HFFc6 (cell line): ENCODE measurements around the gene ZEB2. TPM values are rescaled to one million over a fixed set of nuclear protein-coding genes. Genes with fewer than 3 reads are reported as not detected.

Experiments
- DNase-seq: peaks from one replicate; pipeline ENCODE4 v3.0.0-alpha.2; 2018
- H3K27ac Mint-ChIP-seq: 2 replicates; pipeline ENCODE4 v1.8.0; 2020; ENCODE audit warnings: mild to moderate bottlenecking, mixed read lengths
- H3K27me3 Mint-ChIP-seq: 2 replicates; pipeline ENCODE4 v1.8.0; 2021; ENCODE audit warnings: mild to moderate bottlenecking, moderate library complexity, mixed read lengths; ENCODE audit not compliant: insufficient read depth
- H3K36me3 Mint-ChIP-seq: 2 replicates; pipeline ENCODE4 v1.8.0; 2021; ENCODE audit warnings: low read depth, mixed read lengths
- H3K4me1 Mint-ChIP-seq: 2 replicates; pipeline ENCODE4 v1.8.0; 2020; ENCODE audit warnings: low read depth, mixed read lengths
- H3K4me3 Mint-ChIP-seq: 2 replicates; pipeline ENCODE4 v1.8.0; 2020; ENCODE audit warnings: mild to moderate bottlenecking, moderate library complexity, mixed read lengths
- H3K9me3 Mint-ChIP-seq: 2 replicates; pipeline ENCODE4 v1.8.0; 2020; ENCODE audit warnings: mild to moderate bottlenecking, mixed read lengths
- CTCF ChIP-seq: fragments of 200-600 bp; sonication (generic); IDR thresholded peaks from 2 replicates; pipeline ENCODE4 v1.5.0; 2021; ENCODE audit warnings: antibody characterized with exemption, mild to moderate bottlenecking
- total RNA-seq, 6 experiments: library from RNA; stranded (reverse); fragmentation: NEBNext Ultra II Directional; extraction: Animal tissue kit (Norgen Biotek cat#: 25700); gene quantifications; 2 replicates in 1 of 6; 3 replicates in 5 of 6; pipeline ENCODE4 v1.2.3, GENCODE V29; 2021

Gene ZEB2
- total RNA-seq, 6 experiments from 2014 or later: 57.0 to 76.3 (median 62.8) TPM

GRCh38 chr2:144357623-144358373 is 162.1 kb downstream of the ZEB2 start:
- Mint-ChIP-seq H3K27me3 (no peaks in the 10 kb centered on the region), H3K36me3 (no peaks in the 10 kb centered on the region), H3K4me3 (peak overlapping the region; percentile 73), H3K9me3 (no peaks in the 10 kb centered on the region), H3K4me1 (peaks cover 57% of the 10 kb centered on the region), H3K27ac (peak overlapping the region; percentile 98)
- peak; percentile 98 for DNase-seq
- TF ChIP-seq CTCF: no peak

GRCh38 chr2:144356402-144356801 is 163.5 kb downstream of the ZEB2 start:
- no peak overlapping the region for H3K4me3 Mint-ChIP-seq
- H3K9me3 Mint-ChIP-seq: no peaks in the 10 kb centered on the region
- DNase-seq: no peak
- no peaks in the 10 kb centered on the region for H3K27me3 Mint-ChIP-seq
- H3K36me3 Mint-ChIP-seq: no peaks in the 10 kb centered on the region
- peaks cover 52% of the 10 kb centered on the region for H3K4me1 Mint-ChIP-seq
- peak overlapping the region; percentile 98 for H3K27ac Mint-ChIP-seq
- TF ChIP-seq CTCF: no peak

GRCh38 chr2:144354953-144355352 is 165.0 kb downstream of the ZEB2 start:
- H3K36me3 Mint-ChIP-seq: no peaks in the 10 kb centered on the region
- H3K4me3 Mint-ChIP-seq: no peak overlapping the region
- no peak for TF ChIP-seq CTCF
- DNase-seq: no peak
- no peak overlapping the region for H3K27ac Mint-ChIP-seq
- no peaks in the 10 kb centered on the region for H3K9me3 Mint-ChIP-seq
- H3K27me3 Mint-ChIP-seq: no peaks in the 10 kb centered on the region
- H3K4me1 Mint-ChIP-seq: peaks cover 56% of the 10 kb centered on the region

- no peak for DNase-seq
- Mint-ChIP-seq H3K27ac (no peak overlapping the region), H3K9me3 (no peaks in the 10 kb centered on the region), H3K4me1 (peaks cover 24% of the 10 kb centered on the region), H3K4me3 (no peak overlapping the region), H3K36me3 (no peaks in the 10 kb centered on the region), H3K27me3 (no peaks in the 10 kb centered on the region)
- no peak for TF ChIP-seq CTCF
These were observed 168.2 kb downstream of the ZEB2 start for GRCh38 chr2:144351687-144352086.

- Mint-ChIP-seq H3K27ac (no peak overlapping the region), H3K9me3 (no peaks in the 10 kb centered on the region), H3K4me3 (no peak overlapping the region), H3K36me3 (no peaks in the 10 kb centered on the region), H3K27me3 (no peaks in the 10 kb centered on the region), H3K4me1 (peaks cover 11% of the 10 kb centered on the region; the same call in 1 of the 2 replicates)
- DNase-seq: no peak
- no peak for TF ChIP-seq CTCF
These were observed 169.6 kb downstream of the ZEB2 start for GRCh38 chr2:144350151-144350802.
